Thymus (tissue), 11 donors: ENCODE measurements around the gene ALMS1. TPM values are rescaled to one million over a fixed set of nuclear protein-coding genes. Genes with fewer than 3 reads are reported as not detected.
A peak's percentile ranks its signal among the peaks of the same experiment; 100 is the strongest.
"Not testable (repeated sequence)": the region's sequence is repeated elsewhere in the genome, so short reads cannot be mapped to it uniquely, and the experiment has no call there.

ENCODE experiments used
- DNase-seq, 9 donors: peaks; one replicate each; pipeline ENCODE4 v3.0.0-alpha.2; 2013; ENCODE audit warnings: low spot score in 9 of 9, low read depth in 6 of 9, missing footprints in 1 of 9
- H3K27ac ChIP-seq, 2 donors: one replicate each; pipeline ENCODE4 v1.5.1; 2013; ENCODE audit warnings: control low read depth in 1 of 2, low read depth in 1 of 2, low read length in 1 of 2, mild to moderate bottlenecking in 1 of 2, moderate library complexity in 1 of 2
- H3K27me3 ChIP-seq, 2 donors: one replicate each; pipeline ENCODE4 v1.5.1; 2013; ENCODE audit warnings: low read length in 1 of 2; ENCODE audit not compliant: control insufficient read depth in 2 of 2, insufficient read depth in 1 of 2
- H3K36me3 ChIP-seq, 2 donors: one replicate each; pipeline ENCODE4 v1.5.1; 2013; ENCODE audit warnings: low read length in 1 of 2, mild to moderate bottlenecking in 1 of 2, moderate library complexity in 1 of 2; ENCODE audit not compliant: control insufficient read depth in 2 of 2, insufficient read depth in 2 of 2
- H3K4me1 ChIP-seq, 2 donors: one replicate each; pipeline ENCODE4 v1.5.1; 2013; ENCODE audit warnings: low read length in 2 of 2; ENCODE audit not compliant: control insufficient read depth in 2 of 2, insufficient read depth in 2 of 2
- H3K4me3 ChIP-seq, 2 donors: one replicate each; pipeline ENCODE4 v1.5.1; 2013; ENCODE audit warnings: low read length in 2 of 2, control low read depth in 1 of 2, mild to moderate bottlenecking in 1 of 2
- H3K9me3 ChIP-seq, 2 donors: one replicate each; pipeline ENCODE4 v1.5.1; 2013; ENCODE audit warnings: low read length in 1 of 2, mild to moderate bottlenecking in 1 of 2; ENCODE audit not compliant: control insufficient read depth in 2 of 2, insufficient read depth in 1 of 2
- WGBS: extraction: QIAGEN DNeasy Blood & Tissue Kit; methylation state at CpG from one replicate; pipeline ENCODE4 v1.1.7; 2013; 5-methylcytosine and 5-hydroxymethylcytosine counted together
- polyA plus RNA-seq: library from polyadenylated mRNA; stranded (reverse); fragments of 200-250 nt; gene quantifications from one replicate; pipeline ENCODE4 v1.2.3, GENCODE V29; 2013
- total RNA-seq: library from RNA; stranded (reverse); fragments of 120-200 nt; gene quantifications from one replicate; pipeline ENCODE4 v1.2.4, GENCODE V29; 2013
- donor health status: healthy.

The ALMS1 gene
- total and polyA plus RNA-seq, 2 donors: 8.4 to 19.5 TPM

DNA sequence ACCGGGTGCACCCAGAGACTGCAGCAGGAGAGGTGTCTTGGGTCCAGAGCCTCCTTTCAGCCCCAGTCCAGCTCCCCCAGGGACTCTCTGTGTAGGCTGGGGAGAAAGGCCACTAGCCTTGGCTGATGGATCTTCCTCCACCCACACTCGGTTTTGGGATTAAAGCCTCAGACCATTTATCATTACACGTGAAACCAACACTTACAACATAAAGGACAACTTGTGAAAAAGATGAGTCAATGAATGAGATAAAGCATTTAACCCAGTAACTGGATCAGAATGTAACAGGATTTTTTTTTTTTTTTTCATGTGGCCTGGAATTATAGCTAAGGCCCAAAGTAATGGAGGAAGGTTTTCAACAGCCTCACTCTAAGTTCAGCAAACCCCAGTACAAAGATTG lies 224.5 kb downstream of the ALMS1 start:
- no peak overlapping the region for H3K27ac ChIP-seq
- no peak overlapping the region for H3K4me3 ChIP-seq
- WGBS: 95% methylated on average over 3 of the region's 3 CpGs
- H3K36me3 ChIP-seq: peaks cover 4 to 5% of the 10 kb centered on the region in 2 donors
- H3K27me3 ChIP-seq: no peaks in the 10 kb centered on the region
- DNase-seq: no peak
- H3K9me3 ChIP-seq: no peaks in the 10 kb centered on the region
- H3K4me1 ChIP-seq: peaks cover 12 to 19% of the 10 kb centered on the region in 2 donors

DNA sequence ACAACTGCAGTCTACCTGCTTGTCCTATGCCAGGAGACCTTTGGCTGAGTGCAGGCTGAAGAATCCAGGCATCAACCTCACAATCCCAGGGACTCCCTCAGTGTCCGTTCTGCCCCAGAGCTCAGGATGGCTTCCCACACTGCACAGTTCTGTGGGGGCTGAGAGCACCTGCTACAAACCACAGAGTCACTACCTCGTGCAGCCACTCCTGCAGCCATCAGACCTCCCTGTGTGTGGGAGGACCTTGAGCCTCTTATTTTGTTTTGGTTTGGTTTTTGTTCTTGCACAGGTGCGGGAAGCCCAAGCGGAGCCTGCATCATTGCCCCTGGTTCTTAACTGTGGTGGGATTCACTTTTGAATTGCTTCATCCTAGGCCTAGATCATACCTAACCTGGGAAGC lies 225.6 kb downstream of the ALMS1 start:
- peak in 5 of 9 donors; percentile 10 to 36 (median 16) for DNase-seq
- Histone ChIP-seq H3K4me3 (no peak overlapping the region), H3K27me3 (no peaks in the 10 kb centered on the region), H3K9me3 (no peaks in the 10 kb centered on the region), H3K36me3 (peaks cover 4 to 5% of the 10 kb centered on the region in 2 donors), H3K27ac (peak overlapping the region in 1 of 2 donors; percentile 72), H3K4me1 (peaks cover 12 to 19% of the 10 kb centered on the region in 2 donors)
- 6% methylated on average over 4 of the region's 4 CpGs for WGBS

DNA sequence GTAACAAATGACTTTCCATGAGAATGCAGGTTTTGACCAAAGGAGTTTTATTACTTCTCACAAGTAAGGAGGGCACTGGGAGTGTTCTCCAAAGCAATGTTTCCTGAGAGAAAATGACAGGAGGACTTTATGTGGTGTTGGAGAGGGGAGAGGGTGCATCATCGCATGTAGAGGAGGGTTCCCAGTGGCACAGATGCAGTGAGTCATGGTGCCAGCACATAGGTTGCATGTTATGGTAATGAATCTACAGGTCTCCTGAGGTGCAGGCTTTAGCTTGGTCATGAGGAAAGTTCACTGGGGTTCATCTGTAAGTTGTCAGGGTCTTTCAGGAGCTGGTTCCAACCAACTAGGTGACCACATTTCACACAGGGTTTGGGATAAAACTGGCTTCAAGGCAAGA lies 226.2 kb downstream of the ALMS1 start:
- H3K36me3 ChIP-seq: peaks cover 4 to 5% of the 10 kb centered on the region in 2 donors
- no peaks in the 10 kb centered on the region for H3K27me3 ChIP-seq
- no peak overlapping the region for H3K4me3 ChIP-seq
- 98% methylated on average over 1 of the region's 1 CpG for WGBS
- no peak for DNase-seq
- peaks cover 12 to 19% of the 10 kb centered on the region in 2 donors for H3K4me1 ChIP-seq
- H3K9me3 ChIP-seq: no peaks in the 10 kb centered on the region
- H3K27ac ChIP-seq: no peak overlapping the region

DNA sequence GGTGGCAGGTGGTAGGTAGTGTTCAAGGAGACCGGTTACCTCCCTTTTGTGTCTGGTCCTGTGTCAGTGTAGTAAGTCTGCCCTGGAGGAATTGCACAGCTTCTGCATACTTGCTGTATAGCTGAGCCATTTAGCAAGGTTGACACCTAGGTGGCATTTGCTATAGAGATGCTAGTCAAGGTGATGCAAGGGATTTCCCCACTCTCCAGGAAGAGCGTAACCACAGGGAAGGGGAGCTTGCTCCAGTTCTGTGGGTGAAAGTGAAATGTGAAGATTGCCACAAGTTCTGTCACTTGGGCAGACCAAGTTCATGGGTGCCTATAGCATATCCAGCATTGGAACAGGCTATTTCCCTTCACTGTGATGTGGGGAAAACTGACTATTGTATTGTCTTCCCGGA lies 228.5 kb downstream of the ALMS1 start:
- 95% methylated on average over 3 of the region's 3 CpGs for WGBS
- H3K36me3 ChIP-seq: peaks cover 2 to 4% of the 10 kb centered on the region in 2 donors
- H3K9me3 ChIP-seq: no peaks in the 10 kb centered on the region
- H3K27me3 ChIP-seq: no peaks in the 10 kb centered on the region
- peaks cover 12 to 19% of the 10 kb centered on the region in 2 donors for H3K4me1 ChIP-seq
- H3K27ac ChIP-seq: no peak overlapping the region
- peak in 1 of 9 donors; percentile 5 for DNase-seq
- no peak overlapping the region for H3K4me3 ChIP-seq

DNA sequence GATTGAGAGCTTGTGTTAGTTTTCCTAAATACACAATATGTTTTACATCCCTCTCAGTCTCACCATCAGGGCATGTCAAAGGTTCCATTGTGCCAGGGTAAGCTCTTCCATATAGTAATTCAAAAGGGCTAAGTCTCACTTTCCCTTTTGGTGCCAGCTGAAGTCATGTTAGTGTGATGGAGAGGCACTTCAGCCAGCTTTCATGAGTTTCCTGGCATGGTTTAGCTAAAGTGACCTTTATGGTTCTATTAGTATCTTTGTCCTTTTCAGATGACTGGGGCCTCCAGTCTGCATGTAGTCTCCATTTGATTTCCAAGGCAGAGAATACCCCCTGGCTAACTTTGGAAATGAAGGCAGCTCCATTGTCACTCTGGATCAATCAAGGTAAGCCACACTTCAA lies 229.4 kb downstream of the ALMS1 start:
- Histone ChIP-seq H3K27ac (no peak overlapping the region), H3K36me3 (peaks cover 2 to 4% of the 10 kb centered on the region in 2 donors), H3K4me1 (peaks cover 12 to 19% of the 10 kb centered on the region in 2 donors), H3K4me3 (no peak overlapping the region), H3K9me3 (no peaks in the 10 kb centered on the region), H3K27me3 (no peaks in the 10 kb centered on the region)
- no peak for DNase-seq

DNA sequence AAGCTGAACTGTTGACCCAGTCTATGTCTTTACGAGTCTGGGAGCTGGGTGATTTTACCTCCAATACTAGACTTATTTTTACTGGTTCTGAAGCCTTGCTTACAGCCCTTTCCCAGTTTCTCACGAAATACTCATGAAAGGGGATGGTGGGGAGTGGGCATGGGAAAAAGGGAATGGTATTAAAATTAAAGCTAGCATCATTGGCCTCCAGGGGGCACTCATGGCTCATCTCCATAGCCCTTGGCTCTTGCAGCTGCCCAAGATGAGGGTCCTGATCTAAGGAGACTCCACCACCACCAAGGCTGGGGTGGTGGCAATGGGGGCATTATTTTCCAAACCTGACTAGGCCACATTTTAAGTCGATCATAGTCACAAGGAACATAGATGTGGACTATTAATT lies 234.3 kb downstream of the ALMS1 start:
- DNase-seq: not testable (repeated sequence)

DNA sequence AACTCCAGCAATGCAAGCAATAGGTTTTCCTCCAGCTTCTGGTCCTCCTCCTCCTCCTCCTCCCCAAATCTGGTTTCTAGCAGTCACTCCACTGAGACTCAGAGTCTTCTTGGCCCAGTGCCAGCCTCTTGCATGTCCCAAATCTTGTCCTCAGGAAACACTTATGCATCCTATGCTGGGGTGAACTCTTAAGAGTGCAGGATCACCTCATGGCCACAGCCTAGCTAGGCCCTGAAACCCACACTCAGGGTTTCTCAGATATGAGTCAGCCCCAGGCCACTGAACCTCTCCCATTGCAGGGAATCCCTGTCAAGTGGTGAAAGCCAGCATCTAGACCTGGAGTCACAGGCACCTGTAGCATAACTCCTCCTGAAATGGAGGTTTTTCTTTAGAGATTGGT lies 238.4 kb downstream of the ALMS1 start:
- not testable (repeated sequence) for H3K36me3 ChIP-seq, H3K9me3 ChIP-seq, H3K27me3 ChIP-seq, H3K4me3 ChIP-seq, DNase-seq, H3K4me1 ChIP-seq, H3K27ac ChIP-seq

More for the DNA sequence above, 234.3 kb downstream of the ALMS1 start:
- H3K9me3 ChIP-seq, H3K4me1 ChIP-seq, H3K36me3 ChIP-seq, H3K4me3 ChIP-seq, H3K27ac ChIP-seq, H3K27me3 ChIP-seq: not testable (repeated sequence)
- 82% methylated on average over 3 of the region's 3 CpGs for WGBS

DNA sequence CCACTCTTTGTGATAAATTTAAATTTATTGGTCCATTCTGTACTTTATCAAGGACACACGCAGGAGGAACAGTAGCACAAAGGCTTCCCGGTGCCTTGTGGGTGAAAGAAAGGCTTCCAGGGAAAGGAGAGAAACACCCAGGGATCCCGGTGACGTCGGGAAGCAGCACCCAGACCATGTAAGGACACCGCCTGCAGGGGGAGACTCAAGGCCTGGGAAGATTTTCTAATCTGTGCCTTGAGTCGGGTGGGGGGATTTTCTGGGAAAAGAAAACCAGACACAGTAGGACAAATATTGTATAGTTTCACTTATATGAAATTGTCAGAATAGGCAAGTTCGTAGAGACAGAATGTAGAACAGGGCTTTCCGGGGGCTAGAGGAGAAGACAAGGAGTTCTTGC lies 239.0 kb downstream of the ALMS1 start:
- not testable (repeated sequence) for H3K36me3 ChIP-seq, H3K4me3 ChIP-seq, H3K27me3 ChIP-seq, DNase-seq, H3K4me1 ChIP-seq, H3K9me3 ChIP-seq, H3K27ac ChIP-seq
- 90% methylated on average over 5 of the region's 9 CpGs for WGBS

DNA sequence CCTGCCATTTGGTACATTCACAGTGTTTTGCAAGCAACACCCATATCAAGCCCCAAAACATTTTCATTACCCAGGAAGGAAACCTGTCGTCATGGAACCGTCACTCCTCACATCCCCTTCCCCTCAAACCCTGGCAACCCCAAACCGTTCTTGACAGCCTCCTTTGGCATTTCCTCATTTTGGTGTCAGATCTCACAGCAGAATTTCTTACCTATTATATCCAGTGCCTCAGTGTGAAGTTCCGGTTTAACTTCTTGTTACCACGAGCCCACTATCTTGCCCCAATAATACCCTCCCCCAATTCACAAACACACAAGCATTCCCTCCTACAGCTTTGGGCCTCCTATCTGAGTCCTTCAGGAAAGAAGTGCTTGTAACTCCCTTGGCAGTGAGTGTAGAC lies 240.6 kb downstream of the ALMS1 start:
- H3K9me3 ChIP-seq, H3K4me1 ChIP-seq, H3K27me3 ChIP-seq, H3K27ac ChIP-seq, H3K36me3 ChIP-seq, DNase-seq, H3K4me3 ChIP-seq: not testable (repeated sequence)
- 11% methylated on average over 5 of the region's 5 CpGs for WGBS

DNA sequence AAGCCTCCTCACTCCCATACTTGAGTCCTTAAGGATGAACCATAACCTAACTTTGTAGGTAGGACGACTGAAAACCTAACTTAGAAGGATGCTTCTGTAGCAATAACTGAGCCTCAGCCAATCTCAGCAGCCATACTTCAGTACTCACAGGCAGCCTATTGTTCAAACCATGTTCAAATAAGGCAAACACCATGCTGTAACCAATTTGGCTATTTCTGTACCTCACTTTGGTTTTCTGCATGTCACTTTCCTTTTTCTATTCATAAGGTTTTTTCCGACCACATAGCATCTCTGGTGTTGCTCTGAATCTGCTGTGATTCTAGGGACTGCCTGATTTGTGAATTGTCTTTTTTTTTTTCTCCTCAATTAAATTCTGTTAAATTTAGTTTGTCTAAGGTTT lies 242.9 kb downstream of the ALMS1 start:
- H3K27me3 ChIP-seq, H3K4me1 ChIP-seq, H3K9me3 ChIP-seq, DNase-seq, H3K36me3 ChIP-seq, H3K4me3 ChIP-seq, H3K27ac ChIP-seq: not testable (repeated sequence)
- WGBS: 96% methylated on average over 2 of the region's 2 CpGs
